WTC11 (cell line): ENCODE measurements around the gene CALML3. TPM values are rescaled to one million over a fixed set of nuclear protein-coding genes. Genes with fewer than 3 reads are reported as not detected.

ENCODE experiments used
- ATAC-seq: fragments of 200-7000 bp; cut with Tn5 transposase; 2 replicates; pipeline ENCODE4 v1.10.0; 2021; ENCODE audit warnings: mild to moderate bottlenecking, moderate library complexity
- CTCF ChIA-PET: fragments of 300-600 bp; sonication (Branson Sonifier 250); formaldehyde crosslinking; loops from one replicate; lab custom pipeline; 2021; ENCODE audit warnings: antibody characterized with exemption; lab: Charles Lee
- POLR2A ChIA-PET: fragments of 350-600 bp; sonication (Branson Sonifier 250); formaldehyde crosslinking; loops from one replicate; lab custom pipeline; 2021; ENCODE audit warnings: antibody characterized with exemption; lab: Charles Lee
- DNase-seq: peaks from one replicate; pipeline ENCODE4 v3.0.0; 2021; ENCODE audit warnings: low spot score
- H3K27ac Mint-ChIP-seq: 2 replicates; pipeline ENCODE4 v1.8.0; 2021; ENCODE audit warnings: mixed read lengths
- H3K27me3 Mint-ChIP-seq: 2 replicates; pipeline ENCODE4 v1.8.0; 2021; ENCODE audit warnings: low read depth, mild to moderate bottlenecking, moderate library complexity, mixed read lengths
- H3K36me3 Mint-ChIP-seq: 2 replicates; pipeline ENCODE4 v1.8.0; 2021; ENCODE audit warnings: mixed read lengths
- H3K4me1 Mint-ChIP-seq: 2 replicates; pipeline ENCODE4 v1.8.0; 2022; ENCODE audit warnings: mixed read lengths
- H3K4me3 Mint-ChIP-seq: 2 replicates; pipeline ENCODE4 v1.8.0; 2021; ENCODE audit warnings: mild to moderate bottlenecking, moderate library complexity, mixed read lengths
- H3K9me3 Mint-ChIP-seq: 2 replicates; pipeline ENCODE4 v1.8.0; 2021; ENCODE audit warnings: mixed read lengths
- AR ChIP-seq: fragments of 250-450 bp; sonication (Bioruptor Pico); IDR thresholded peaks from 2 replicates; pipeline ENCODE4 v1.9.0; 2021; ENCODE audit warnings: mild to moderate bottlenecking
- E2F5 ChIP-seq: sonication (generic); formaldehyde crosslinking; IDR thresholded peaks from 2 replicates; pipeline ENCODE4 v1.8.1; 2022; ENCODE audit warnings: mild to moderate bottlenecking, moderate library complexity, missing genetic modification reagents
- ELF4 ChIP-seq: sonication (generic); formaldehyde crosslinking; IDR thresholded peaks from 2 replicates; pipeline ENCODE4 v1.8.1; 2022; ENCODE audit warnings: low read depth, mild to moderate bottlenecking, moderate library complexity, missing genetic modification reagents
- ETV6 ChIP-seq: sonication (generic); formaldehyde crosslinking; IDR thresholded peaks from 2 replicates; pipeline ENCODE4 v1.8.1; 2022; ENCODE audit warnings: mild to moderate bottlenecking, missing genetic modification reagents
- FOXJ3 ChIP-seq: sonication (generic); formaldehyde crosslinking; IDR thresholded peaks from 2 replicates; pipeline ENCODE4 v1.9.0; 2021; ENCODE audit warnings: missing genetic modification reagents, mild to moderate bottlenecking, borderline replicate concordance
- GTF2I ChIP-seq: fragments of 250-450 bp; sonication (Bioruptor Pico); conservative IDR thresholded peaks from 2 replicates; pipeline ENCODE4 v1.4.0; 2021; ENCODE audit warnings: mild to moderate bottlenecking
- HMGA2 ChIP-seq: fragments of 250-450 bp; sonication (Bioruptor Pico); IDR thresholded peaks from 2 replicates; pipeline ENCODE4 v1.4.0; 2021; ENCODE audit warnings: mild to moderate bottlenecking, moderate library complexity
- IRF2 ChIP-seq: sonication (generic); formaldehyde crosslinking; IDR thresholded peaks from 2 replicates; pipeline ENCODE4 v1.8.0; 2022; ENCODE audit warnings: low read depth, missing genetic modification reagents, borderline replicate concordance
- MYBL2 ChIP-seq: sonication (generic); formaldehyde crosslinking; IDR thresholded peaks from 2 replicates; pipeline ENCODE4 v1.8.1; 2023; ENCODE audit warnings: mild to moderate bottlenecking, moderate library complexity, missing genetic modification reagents
- PRRX2 ChIP-seq: fragments of 250-450 bp; sonication (Bioruptor Pico); IDR thresholded peaks from 2 replicates; pipeline ENCODE4 v1.8.0; 2021; ENCODE audit warnings: mild to moderate bottlenecking
- TCF7 ChIP-seq: sonication (generic); formaldehyde crosslinking; IDR thresholded peaks from 2 replicates; pipeline ENCODE4 v1.8.0; 2022; ENCODE audit warnings: mild to moderate bottlenecking, low read depth, missing genetic modification reagents, moderate library complexity
- ZNF232 ChIP-seq: sonication (generic); formaldehyde crosslinking; IDR thresholded peaks from 2 replicates; pipeline ENCODE4 v1.8.0; 2022; ENCODE audit warnings: mild to moderate bottlenecking, missing genetic modification reagents
- ZNF317 ChIP-seq: sonication (generic); formaldehyde crosslinking; IDR thresholded peaks from 2 replicates; pipeline ENCODE4 v1.8.1; 2023; ENCODE audit warnings: low read depth, mild to moderate bottlenecking, moderate library complexity, missing genetic modification reagents, borderline replicate concordance
- ZNF423 ChIP-seq: fragments of 250-450 bp; sonication (Bioruptor Pico); IDR thresholded peaks from 2 replicates; pipeline ENCODE4 v2.1.2; 2022; ENCODE audit warnings: mild to moderate bottlenecking, moderate library complexity
- ZNF425 ChIP-seq: fragments of 250-450 bp; sonication (Bioruptor Pico); conservative IDR thresholded peaks from 2 replicates; pipeline ENCODE4 v1.9.0; 2021; ENCODE audit warnings: mild to moderate bottlenecking
- ZNF532 ChIP-seq: fragments of 250-450 bp; sonication (Bioruptor Pico); IDR thresholded peaks from 2 replicates; pipeline ENCODE4 v1.9.0; 2021; ENCODE audit warnings: mild to moderate bottlenecking, borderline replicate concordance
- total RNA-seq: library from RNA; stranded (reverse); gene quantifications from 3 replicates; pipeline ENCODE4 v1.2.3, GENCODE V29; 2021
- TF ChIP-seq, protein P1 (sequence below): sonication (generic); formaldehyde crosslinking; conservative IDR thresholded peaks from 2 replicates; pipeline ENCODE4 v1.8.1; 2023; ENCODE audit warnings: mild to moderate bottlenecking, low read depth, missing genetic modification reagents, moderate library complexity
- TF ChIP-seq, protein P2 (sequence below): fragments of 250-450 bp; sonication (Bioruptor Pico); IDR thresholded peaks from 2 replicates; pipeline ENCODE4 v1.9.0; 2021; ENCODE audit warnings: mild to moderate bottlenecking

The CALML3 gene
- total RNA-seq, 1 experiment from 2014 or later = not detected

DNA sequence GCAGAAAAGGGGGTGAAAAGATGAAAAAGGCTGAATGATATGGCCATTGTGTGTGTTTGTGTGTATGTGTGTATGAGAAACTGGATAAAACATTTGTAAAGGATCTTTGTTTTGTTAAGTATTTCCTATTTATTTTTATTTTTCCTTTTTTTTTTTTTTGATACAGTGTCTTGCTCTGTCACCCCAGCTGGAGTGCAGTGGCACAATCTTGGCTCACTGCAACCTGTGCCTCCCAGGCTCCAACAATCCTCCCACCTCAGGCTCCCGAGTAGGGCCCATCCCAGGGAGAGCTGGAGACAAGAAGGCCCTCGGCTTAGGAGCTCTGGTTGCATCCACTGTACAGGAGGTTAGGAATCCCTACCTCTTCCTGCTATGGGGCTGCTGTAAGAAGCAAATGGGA lies 18.5 kb upstream of the CALML3 start:
- Mint-ChIP-seq H3K9me3 (no peaks in the 10 kb centered on the region), H3K27ac (no peak overlapping the region), H3K27me3 (no peaks in the 10 kb centered on the region), H3K36me3 (no peaks in the 10 kb centered on the region), H3K4me1 (peaks cover 18% of the 10 kb centered on the region), H3K4me3 (no peak overlapping the region)
- TF ChIP-seq E2F5 (CRISPR knock-in tag) (no peak), FOXJ3 (no peak), ZNF232 (no peak), TCF7 (CRISPR knock-in tag) (no peak), HMGA2 (CRISPR knock-in tag) (no peak)
- TF ChIP-seq, protein P1, sequence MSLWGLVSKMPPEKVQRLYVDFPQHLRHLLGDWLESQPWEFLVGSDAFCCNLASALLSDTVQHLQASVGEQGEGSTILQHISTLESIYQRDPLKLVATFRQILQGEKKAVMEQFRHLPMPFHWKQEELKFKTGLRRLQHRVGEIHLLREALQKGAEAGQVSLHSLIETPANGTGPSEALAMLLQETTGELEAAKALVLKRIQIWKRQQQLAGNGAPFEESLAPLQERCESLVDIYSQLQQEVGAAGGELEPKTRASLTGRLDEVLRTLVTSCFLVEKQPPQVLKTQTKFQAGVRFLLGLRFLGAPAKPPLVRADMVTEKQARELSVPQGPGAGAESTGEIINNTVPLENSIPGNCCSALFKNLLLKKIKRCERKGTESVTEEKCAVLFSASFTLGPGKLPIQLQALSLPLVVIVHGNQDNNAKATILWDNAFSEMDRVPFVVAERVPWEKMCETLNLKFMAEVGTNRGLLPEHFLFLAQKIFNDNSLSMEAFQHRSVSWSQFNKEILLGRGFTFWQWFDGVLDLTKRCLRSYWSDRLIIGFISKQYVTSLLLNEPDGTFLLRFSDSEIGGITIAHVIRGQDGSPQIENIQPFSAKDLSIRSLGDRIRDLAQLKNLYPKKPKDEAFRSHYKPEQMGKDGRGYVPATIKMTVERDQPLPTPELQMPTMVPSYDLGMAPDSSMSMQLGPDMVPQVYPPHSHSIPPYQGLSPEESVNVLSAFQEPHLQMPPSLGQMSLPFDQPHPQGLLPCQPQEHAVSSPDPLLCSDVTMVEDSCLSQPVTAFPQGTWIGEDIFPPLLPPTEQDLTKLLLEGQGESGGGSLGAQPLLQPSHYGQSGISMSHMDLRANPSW = no peak
- no peak for DNase-seq
- POLR2A ChIA-PET = no interaction called here
- no peak for ATAC-seq
- CTCF ChIA-PET = interaction anchor here (1.0 kb wide), 1 partner anchor 116 kb away, joined by 3 read pairs; no protein-coding TSS in a partner anchor

- Mint-ChIP-seq H3K27me3 (no peaks in the 10 kb centered on the region), H3K27ac (no peak overlapping the region), H3K9me3 (no peaks in the 10 kb centered on the region), H3K4me3 (no peak overlapping the region), H3K4me1 (peaks cover 24% of the 10 kb centered on the region), H3K36me3 (no peaks in the 10 kb centered on the region)
- DNase-seq (no peak), ATAC-seq (no peak)
- POLR2A ChIA-PET = no interaction called here
- CTCF ChIA-PET = interaction anchor here (1.0 kb wide), 1 partner anchor 116 kb away, joined by 3 read pairs; no protein-coding TSS in a partner anchor
- TF ChIP-seq MYBL2 (CRISPR knock-in tag) = no peak
- TF ChIP-seq ZNF425 (CRISPR knock-in tag) = no peak
- TF ChIP-seq AR (CRISPR knock-in tag) = no peak
- no peak for TF ChIP-seq ELF4
- TF ChIP-seq ETV6 (CRISPR knock-in tag) = no peak
- no peak for TF ChIP-seq ZNF423 (CRISPR knock-in tag)
- TF ChIP-seq PRRX2 (CRISPR knock-in tag) = no peak
- TF ChIP-seq, protein P2, sequence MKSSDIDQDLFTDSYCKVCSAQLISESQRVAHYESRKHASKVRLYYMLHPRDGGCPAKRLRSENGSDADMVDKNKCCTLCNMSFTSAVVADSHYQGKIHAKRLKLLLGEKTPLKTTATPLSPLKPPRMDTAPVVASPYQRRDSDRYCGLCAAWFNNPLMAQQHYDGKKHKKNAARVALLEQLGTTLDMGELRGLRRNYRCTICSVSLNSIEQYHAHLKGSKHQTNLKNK = no peak
- TF ChIP-seq IRF2 (CRISPR knock-in tag) = no peak
- TF ChIP-seq GTF2I (CRISPR knock-in tag) = no peak
- TF ChIP-seq ZNF317 (CRISPR knock-in tag) = no peak
- no peak for TF ChIP-seq ZNF532
These were observed 17.8 kb upstream of the CALML3 start for GRCh38 chr10:5506751-5507648.
